ENCODE results near the gene SLC17A9.

SLC17A9 gene

GRCh38 chr20:62944184-62944583 lies 8.3 kb upstream of the SLC17A9 start:
- H3K9me3 ChIP-seq (ENCODE audit: control insufficient read depth, low read length) = no peaks in the 10 kb centered on the region
- H3K36me3 ChIP-seq (ENCODE audit: control insufficient read depth, insufficient read depth, low read length, severe bottlenecking) = peaks cover 52% of the 10 kb centered on the region
- H3K9ac ChIP-seq (ENCODE audit: low read length) = no peak overlapping the region

DNA sequence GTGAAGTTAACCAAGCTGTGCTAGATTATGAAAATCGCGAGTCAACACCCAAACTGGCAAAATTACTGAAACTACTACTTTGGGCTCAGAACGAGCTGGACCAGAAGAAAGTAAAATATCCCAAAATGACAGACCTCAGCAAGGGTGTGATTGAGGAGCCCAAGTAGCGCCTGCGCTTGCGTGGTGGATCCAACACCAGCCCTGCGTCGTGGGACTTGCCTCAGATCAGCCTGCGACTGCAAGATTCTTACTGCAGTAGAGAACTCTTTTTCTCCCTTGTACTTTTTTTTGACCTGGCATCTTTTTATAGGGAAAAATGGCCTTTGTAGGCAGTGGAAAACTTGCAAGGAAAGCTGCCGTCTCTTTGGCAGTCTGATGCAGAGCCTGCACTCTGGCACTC lies 7.8 kb upstream of the SLC17A9 start:
- Histone ChIP-seq H3K4me3 (ENCODE audit: low read length) (no peak overlapping the region), H3K9me3 (ENCODE audit: control insufficient read depth, low read length) (no peaks in the 10 kb centered on the region), H3K36me3 (ENCODE audit: control insufficient read depth, insufficient read depth, low read length, severe bottlenecking) (peaks cover 57% of the 10 kb centered on the region), H3K9ac (ENCODE audit: low read length) (no peak overlapping the region), H3K27me3 (replicated peaks; ENCODE audit: control insufficient read depth, insufficient read depth, low read length) (no peaks in the 10 kb centered on the region), H3K4me1 (ENCODE audit: control insufficient read depth, insufficient read depth, low read length) (peaks cover 20% of the 10 kb centered on the region)
- DNase-seq (ENCODE audit: low read depth) = no peak

More at GRCh38 chr20:62944184-62944583, 8.3 kb upstream of the SLC17A9 start:
- DNase-seq (ENCODE audit: low read depth) = no peak
- H3K4me3 ChIP-seq (ENCODE audit: low read length) = no peak overlapping the region
- no peaks in the 10 kb centered on the region for H3K27me3 ChIP-seq (replicated peaks; ENCODE audit: control insufficient read depth, insufficient read depth, low read length)
- H3K4me1 ChIP-seq (ENCODE audit: control insufficient read depth, insufficient read depth, low read length) = peaks cover 25% of the 10 kb centered on the region

- no peak for DNase-seq (ENCODE audit: low read depth)
- peaks cover 66% of the 10 kb centered on the region for H3K36me3 ChIP-seq (ENCODE audit: control insufficient read depth, insufficient read depth, low read length, severe bottlenecking)
- H3K9ac ChIP-seq (ENCODE audit: low read length) = no peak overlapping the region
- no peaks in the 10 kb centered on the region for H3K27me3 ChIP-seq (replicated peaks; ENCODE audit: control insufficient read depth, insufficient read depth, low read length)
- H3K9me3 ChIP-seq (ENCODE audit: control insufficient read depth, low read length) = no peaks in the 10 kb centered on the region
- H3K4me3 ChIP-seq (ENCODE audit: low read length) = no peak overlapping the region
- H3K4me1 ChIP-seq (ENCODE audit: control insufficient read depth, insufficient read depth, low read length) = peaks cover 18% of the 10 kb centered on the region
Observed at GRCh38 chr20:62945771-62946339, 6.7 kb upstream of the SLC17A9 start.

- Histone ChIP-seq H3K27me3 (replicated peaks; ENCODE audit: control insufficient read depth, insufficient read depth, low read length) (no peaks in the 10 kb centered on the region), H3K36me3 (ENCODE audit: control insufficient read depth, insufficient read depth, low read length, severe bottlenecking) (peaks cover 66% of the 10 kb centered on the region), H3K9ac (ENCODE audit: low read length) (no peak overlapping the region), H3K9me3 (ENCODE audit: control insufficient read depth, low read length) (no peaks in the 10 kb centered on the region), H3K4me3 (ENCODE audit: low read length) (no peak overlapping the region), H3K4me1 (ENCODE audit: control insufficient read depth, insufficient read depth, low read length) (peaks cover 7% of the 10 kb centered on the region)
- DNase-seq (ENCODE audit: low read depth) = no peak
Observed at GRCh38 chr20:62946918-62947317, 5.6 kb upstream of the SLC17A9 start.

DNA sequence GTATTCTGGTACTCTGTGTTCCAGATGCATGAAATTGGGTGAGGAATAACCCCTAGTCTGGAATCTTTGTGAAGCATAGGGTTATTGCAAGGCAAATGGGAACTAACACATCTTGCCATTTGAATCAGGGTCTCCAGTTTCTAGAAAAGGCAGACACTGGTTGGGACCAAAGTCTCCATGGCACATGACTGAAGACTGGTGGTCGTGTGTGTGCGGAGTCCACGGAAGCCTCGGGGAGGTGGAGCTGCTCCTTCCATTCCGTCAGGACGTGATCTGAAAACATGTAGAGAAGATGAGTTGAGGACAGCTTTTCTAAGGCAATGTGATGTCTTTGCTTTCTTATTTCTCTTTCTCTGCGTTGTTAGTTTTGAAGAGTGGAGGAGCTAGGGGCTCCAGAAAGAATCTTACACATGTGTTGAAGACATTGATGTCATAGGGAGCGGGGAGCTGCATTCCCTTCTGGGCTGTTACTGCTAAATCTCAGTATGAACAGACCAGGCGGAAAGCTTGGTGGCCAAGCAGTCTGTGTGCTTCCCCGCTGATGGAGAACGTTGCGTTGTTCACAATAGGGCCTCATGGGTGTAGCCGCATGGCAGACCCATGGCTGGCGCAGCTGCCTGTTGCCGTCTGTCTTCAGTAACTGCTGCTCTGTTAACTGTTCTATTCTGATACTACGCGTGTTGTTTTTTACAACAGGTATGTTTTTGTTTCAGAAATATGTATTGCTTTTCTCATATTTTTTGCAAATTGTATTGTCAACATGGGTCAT lies 4.8 kb upstream of the SLC17A9 start:
- Histone ChIP-seq H3K9me3 (ENCODE audit: control insufficient read depth, low read length) (no peaks in the 10 kb centered on the region), H3K4me3 (ENCODE audit: low read length) (no peak overlapping the region), H3K9ac (ENCODE audit: low read length) (no peak overlapping the region), H3K27me3 (replicated peaks; ENCODE audit: control insufficient read depth, insufficient read depth, low read length) (no peaks in the 10 kb centered on the region), H3K36me3 (ENCODE audit: control insufficient read depth, insufficient read depth, low read length, severe bottlenecking) (peaks cover 66% of the 10 kb centered on the region), H3K4me1 (ENCODE audit: control insufficient read depth, insufficient read depth, low read length) (no peaks in the 10 kb centered on the region)
- no peak for DNase-seq (ENCODE audit: low read depth)

- Histone ChIP-seq H3K27me3 (replicated peaks; ENCODE audit: control insufficient read depth, insufficient read depth, low read length) (no peaks in the 10 kb centered on the region), H3K36me3 (ENCODE audit: control insufficient read depth, insufficient read depth, low read length, severe bottlenecking) (peaks cover 54% of the 10 kb centered on the region), H3K9ac (ENCODE audit: low read length) (no peak overlapping the region), H3K4me1 (ENCODE audit: control insufficient read depth, insufficient read depth, low read length) (peaks cover 14% of the 10 kb centered on the region), H3K9me3 (ENCODE audit: control insufficient read depth, low read length) (no peaks in the 10 kb centered on the region), H3K4me3 (ENCODE audit: low read length) (no peak overlapping the region)
- no peak for DNase-seq (ENCODE audit: low read depth)
Observed at GRCh38 chr20:62949153-62949821, 3.2 kb upstream of the SLC17A9 start.

DNA sequence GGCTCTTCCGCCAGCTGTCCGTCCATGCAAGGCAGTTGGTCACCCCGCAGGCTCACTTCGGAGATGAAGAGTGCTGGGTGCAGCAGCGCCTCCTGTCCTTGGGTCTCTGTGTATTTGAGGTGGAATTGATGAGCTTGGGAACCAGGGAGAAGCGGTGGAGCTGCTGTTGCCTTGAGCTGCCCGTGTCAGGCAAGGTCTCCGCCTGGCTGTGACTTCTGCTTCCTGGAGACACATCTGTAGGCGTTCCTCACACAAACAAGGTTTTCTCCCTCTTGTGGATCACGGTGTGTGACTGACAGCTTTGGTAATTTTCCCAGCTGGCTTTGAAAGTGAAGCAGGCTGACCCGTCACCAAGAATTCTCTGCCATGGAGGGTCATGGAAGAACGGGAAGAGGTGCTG lies 2.5 kb upstream of the SLC17A9 start:
- no peak overlapping the region for H3K9ac ChIP-seq (ENCODE audit: low read length)
- H3K4me1 ChIP-seq (ENCODE audit: control insufficient read depth, insufficient read depth, low read length) = peaks cover 19% of the 10 kb centered on the region
- H3K27me3 ChIP-seq (replicated peaks; ENCODE audit: control insufficient read depth, insufficient read depth, low read length) = no peaks in the 10 kb centered on the region
- H3K4me3 ChIP-seq (ENCODE audit: low read length) = no peak overlapping the region
- no peaks in the 10 kb centered on the region for H3K9me3 ChIP-seq (ENCODE audit: control insufficient read depth, low read length)
- no peak for DNase-seq (ENCODE audit: low read depth)
- H3K36me3 ChIP-seq (ENCODE audit: control insufficient read depth, insufficient read depth, low read length, severe bottlenecking) = peaks cover 48% of the 10 kb centered on the region

- H3K4me3 ChIP-seq (ENCODE audit: low read length) = no peak overlapping the region
- no peak overlapping the region for H3K9ac ChIP-seq (ENCODE audit: low read length)
- no peak for DNase-seq (ENCODE audit: low read depth)
- H3K4me1 ChIP-seq (ENCODE audit: control insufficient read depth, insufficient read depth, low read length) = peaks cover 24% of the 10 kb centered on the region
- H3K27me3 ChIP-seq (replicated peaks; ENCODE audit: control insufficient read depth, insufficient read depth, low read length) = no peaks in the 10 kb centered on the region
- peaks cover 40% of the 10 kb centered on the region for H3K36me3 ChIP-seq (ENCODE audit: control insufficient read depth, insufficient read depth, low read length, severe bottlenecking)
- no peaks in the 10 kb centered on the region for H3K9me3 ChIP-seq (ENCODE audit: control insufficient read depth, low read length)
Observed at GRCh38 chr20:62950741-62951140, 1.8 kb upstream of the SLC17A9 start.

DNA sequence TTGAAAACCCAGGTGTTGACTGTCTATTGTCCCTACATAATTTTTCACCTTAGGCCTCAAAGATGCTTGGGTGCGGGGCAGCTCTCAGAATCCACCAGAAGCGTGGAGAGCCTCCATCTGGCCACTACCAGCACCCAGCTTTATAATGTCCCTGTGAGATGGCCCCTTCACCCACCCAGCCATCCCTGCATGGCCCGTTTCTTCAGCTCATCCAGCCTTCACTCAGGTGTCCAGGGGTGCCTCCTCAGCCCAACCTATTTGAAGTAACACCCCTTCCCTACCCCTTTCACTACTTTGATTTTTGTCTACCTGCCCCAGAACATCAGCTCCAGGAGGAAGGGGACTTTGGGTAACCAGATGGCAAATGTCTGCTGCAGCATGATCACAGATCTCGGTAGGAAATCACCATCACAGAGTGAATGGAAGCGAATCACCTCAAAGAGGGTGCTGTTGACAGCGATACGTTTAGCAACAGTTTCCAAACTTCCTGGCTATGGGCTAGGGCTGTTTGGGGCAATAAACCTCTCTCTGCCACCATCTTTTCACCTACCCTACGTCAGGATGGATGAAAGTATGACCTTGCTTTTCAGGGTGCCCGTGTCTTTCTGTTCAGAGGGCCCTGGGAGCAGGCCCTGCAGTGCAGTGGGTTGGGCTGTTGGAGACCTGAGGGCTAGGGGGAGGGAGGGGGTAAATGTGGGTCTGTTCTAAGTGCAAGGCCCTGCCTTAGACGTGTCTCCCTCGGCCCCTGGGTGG lies 1.2 kb upstream of the SLC17A9 start:
- DNase-seq (ENCODE audit: low read depth) = no peak
- H3K9me3 ChIP-seq (ENCODE audit: control insufficient read depth, low read length) = no peaks in the 10 kb centered on the region
- peaks cover 34% of the 10 kb centered on the region for H3K36me3 ChIP-seq (ENCODE audit: control insufficient read depth, insufficient read depth, low read length, severe bottlenecking)
- H3K27me3 ChIP-seq (replicated peaks; ENCODE audit: control insufficient read depth, insufficient read depth, low read length) = no peaks in the 10 kb centered on the region
- peaks cover 26% of the 10 kb centered on the region for H3K4me1 ChIP-seq (ENCODE audit: control insufficient read depth, insufficient read depth, low read length)
- H3K4me3 ChIP-seq (ENCODE audit: low read length) = no peak overlapping the region
- no peak overlapping the region for H3K9ac ChIP-seq (ENCODE audit: low read length)

- peaks cover 28% of the 10 kb centered on the region for H3K36me3 ChIP-seq (ENCODE audit: control insufficient read depth, insufficient read depth, low read length, severe bottlenecking)
- H3K9me3 ChIP-seq (ENCODE audit: control insufficient read depth, low read length) = no peaks in the 10 kb centered on the region
- peaks cover 26% of the 10 kb centered on the region for H3K4me1 ChIP-seq (ENCODE audit: control insufficient read depth, insufficient read depth, low read length)
- peak overlapping the region; percentile 56 for H3K4me3 ChIP-seq (ENCODE audit: low read length)
- no peak overlapping the region for H3K9ac ChIP-seq (ENCODE audit: low read length)
- no peaks in the 10 kb centered on the region for H3K27me3 ChIP-seq (replicated peaks; ENCODE audit: control insufficient read depth, insufficient read depth, low read length)
- DNase-seq (ENCODE audit: low read depth) = no peak
Observed at GRCh38 chr20:62951896-62952372, 575 bp upstream of the SLC17A9 start.
